Measurements from ENCODE around the gene IL17RC.

DNA sequence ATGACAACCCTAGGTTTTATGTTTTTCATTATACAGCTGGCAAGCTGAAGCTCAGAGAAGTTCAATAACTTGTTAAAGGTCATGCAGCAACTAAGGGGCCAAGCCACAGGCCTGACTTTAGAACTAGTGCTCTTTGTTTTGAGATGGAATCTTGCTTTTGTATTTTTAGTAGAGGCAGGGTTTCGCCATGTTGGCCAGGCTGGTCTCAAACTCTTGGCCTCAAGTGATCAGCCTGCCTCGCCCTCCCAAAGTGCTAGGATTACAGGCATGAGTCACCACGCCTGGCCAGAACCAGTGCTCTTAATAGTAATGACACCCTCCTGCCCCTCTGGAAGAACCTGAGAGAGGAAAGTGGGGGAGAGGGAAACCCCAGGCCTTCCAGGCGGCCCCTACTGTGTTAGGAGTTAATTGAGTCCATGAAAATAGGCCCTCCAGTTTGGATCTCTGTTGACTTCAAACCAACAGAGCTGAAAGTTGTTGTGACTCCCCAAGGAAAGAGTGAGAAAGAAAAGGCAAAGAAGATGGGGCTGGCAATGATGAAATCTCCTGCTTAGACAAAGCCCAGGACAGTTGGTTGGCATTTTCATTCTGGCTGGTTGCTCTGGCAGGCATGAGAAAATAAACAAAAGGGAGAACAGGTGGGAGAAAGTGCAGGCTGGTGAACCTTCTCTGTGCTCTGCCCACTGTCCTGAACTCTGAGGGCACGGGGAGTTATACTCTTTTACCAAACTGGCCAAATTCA is 38.9 kb downstream of the IL17RC start:
- TF ChIP-seq, protein P1, sequence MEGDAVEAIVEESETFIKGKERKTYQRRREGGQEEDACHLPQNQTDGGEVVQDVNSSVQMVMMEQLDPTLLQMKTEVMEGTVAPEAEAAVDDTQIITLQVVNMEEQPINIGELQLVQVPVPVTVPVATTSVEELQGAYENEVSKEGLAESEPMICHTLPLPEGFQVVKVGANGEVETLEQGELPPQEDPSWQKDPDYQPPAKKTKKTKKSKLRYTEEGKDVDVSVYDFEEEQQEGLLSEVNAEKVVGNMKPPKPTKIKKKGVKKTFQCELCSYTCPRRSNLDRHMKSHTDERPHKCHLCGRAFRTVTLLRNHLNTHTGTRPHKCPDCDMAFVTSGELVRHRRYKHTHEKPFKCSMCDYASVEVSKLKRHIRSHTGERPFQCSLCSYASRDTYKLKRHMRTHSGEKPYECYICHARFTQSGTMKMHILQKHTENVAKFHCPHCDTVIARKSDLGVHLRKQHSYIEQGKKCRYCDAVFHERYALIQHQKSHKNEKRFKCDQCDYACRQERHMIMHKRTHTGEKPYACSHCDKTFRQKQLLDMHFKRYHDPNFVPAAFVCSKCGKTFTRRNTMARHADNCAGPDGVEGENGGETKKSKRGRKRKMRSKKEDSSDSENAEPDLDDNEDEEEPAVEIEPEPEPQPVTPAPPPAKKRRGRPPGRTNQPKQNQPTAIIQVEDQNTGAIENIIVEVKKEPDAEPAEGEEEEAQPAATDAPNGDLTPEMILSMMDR (IDR thresholded peaks at IDR 0.05; ENCODE audit: low read depth, low read length, poor library complexity, severe bottlenecking), result no peak
- TF ChIP-seq EZH2phosphoT487 (IDR thresholded peaks at IDR 0.05; ENCODE audit: borderline replicate concordance, low read length), result no peak
